ENCODE results near the gene PPP2R3B. TPM values are rescaled to one million over a fixed set of nuclear protein-coding genes. Genes with fewer than 3 reads are reported as not detected.

PPP2R3B gene
- total RNA-seq, 1 experiment from 2014 or later, result 19.1 TPM

DNA sequence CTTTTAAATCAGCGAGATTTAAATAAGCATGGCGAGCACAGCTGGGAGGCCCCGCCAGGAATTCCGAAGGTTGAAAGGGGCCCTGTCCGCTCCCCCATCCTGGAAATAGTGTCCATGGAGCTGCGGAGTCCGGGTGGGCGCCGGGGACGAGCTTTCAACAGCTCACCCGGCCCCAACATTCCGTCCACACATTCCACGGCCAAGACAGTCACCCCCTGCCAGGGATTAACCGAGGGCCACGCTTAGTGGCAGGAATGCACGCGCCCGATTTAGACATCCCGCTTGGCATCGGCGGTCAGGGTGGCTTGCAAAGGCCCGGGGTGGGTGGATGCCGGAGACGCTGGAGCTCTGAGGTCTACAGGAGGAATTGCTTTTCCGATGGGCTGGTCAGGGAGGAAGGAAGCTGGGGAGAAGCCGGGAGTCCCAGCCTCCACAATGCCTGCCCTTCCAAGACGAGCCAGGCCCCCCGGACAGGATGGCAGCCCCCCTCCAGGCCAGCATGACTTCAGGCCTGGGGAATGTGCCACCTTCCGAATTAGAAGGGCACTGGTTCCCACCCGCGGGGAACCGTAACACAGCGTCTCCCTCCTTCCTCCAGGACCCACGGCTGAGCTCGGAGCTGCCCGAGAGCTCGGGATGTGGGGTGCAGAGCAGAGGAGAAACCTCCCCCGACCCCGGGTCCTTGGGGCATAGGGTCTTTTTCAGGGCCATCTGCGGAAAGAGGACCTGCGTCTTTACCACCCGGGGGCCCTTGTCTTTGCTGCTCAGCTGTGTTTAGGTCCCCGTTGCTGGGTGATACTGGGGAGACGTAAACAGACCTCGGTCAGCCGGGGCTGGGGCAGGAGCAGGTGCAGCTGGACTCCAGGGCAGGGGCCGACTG is 26.9 kb upstream of the PPP2R3B start:
- CTCF ChIA-PET, result no interaction called here

More for the DNA sequence above, 26.9 kb upstream of the PPP2R3B start:
- H3K4me3 ChIP-seq (replicated peaks in 1 of 2; ENCODE audit: low read depth in 1 of 2, low read length in 2 of 2), result no peak overlapping the region
- no peak overlapping the region for H3K27ac ChIP-seq (ENCODE audit: low read depth, low read length)
- no peak for ATAC-seq
- POLR2A ChIA-PET, result no interaction called here
- TF ChIP-seq, protein P1, sequence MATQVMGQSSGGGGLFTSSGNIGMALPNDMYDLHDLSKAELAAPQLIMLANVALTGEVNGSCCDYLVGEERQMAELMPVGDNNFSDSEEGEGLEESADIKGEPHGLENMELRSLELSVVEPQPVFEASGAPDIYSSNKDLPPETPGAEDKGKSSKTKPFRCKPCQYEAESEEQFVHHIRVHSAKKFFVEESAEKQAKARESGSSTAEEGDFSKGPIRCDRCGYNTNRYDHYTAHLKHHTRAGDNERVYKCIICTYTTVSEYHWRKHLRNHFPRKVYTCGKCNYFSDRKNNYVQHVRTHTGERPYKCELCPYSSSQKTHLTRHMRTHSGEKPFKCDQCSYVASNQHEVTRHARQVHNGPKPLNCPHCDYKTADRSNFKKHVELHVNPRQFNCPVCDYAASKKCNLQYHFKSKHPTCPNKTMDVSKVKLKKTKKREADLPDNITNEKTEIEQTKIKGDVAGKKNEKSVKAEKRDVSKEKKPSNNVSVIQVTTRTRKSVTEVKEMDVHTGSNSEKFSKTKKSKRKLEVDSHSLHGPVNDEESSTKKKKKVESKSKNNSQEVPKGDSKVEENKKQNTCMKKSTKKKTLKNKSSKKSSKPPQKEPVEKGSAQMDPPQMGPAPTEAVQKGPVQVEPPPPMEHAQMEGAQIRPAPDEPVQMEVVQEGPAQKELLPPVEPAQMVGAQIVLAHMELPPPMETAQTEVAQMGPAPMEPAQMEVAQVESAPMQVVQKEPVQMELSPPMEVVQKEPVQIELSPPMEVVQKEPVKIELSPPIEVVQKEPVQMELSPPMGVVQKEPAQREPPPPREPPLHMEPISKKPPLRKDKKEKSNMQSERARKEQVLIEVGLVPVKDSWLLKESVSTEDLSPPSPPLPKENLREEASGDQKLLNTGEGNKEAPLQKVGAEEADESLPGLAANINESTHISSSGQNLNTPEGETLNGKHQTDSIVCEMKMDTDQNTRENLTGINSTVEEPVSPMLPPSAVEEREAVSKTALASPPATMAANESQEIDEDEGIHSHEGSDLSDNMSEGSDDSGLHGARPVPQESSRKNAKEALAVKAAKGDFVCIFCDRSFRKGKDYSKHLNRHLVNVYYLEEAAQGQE (IDR thresholded peaks at IDR 0.05; ENCODE audit: low read depth), result no peak
- no peak for TF ChIP-seq TCF7L2 (IDR thresholded peaks at IDR 0.05; ENCODE audit: borderline replicate concordance, extremely low read depth, insufficient read depth, insufficient read length)
- H3K4me1 ChIP-seq (ENCODE audit: control insufficient read depth in 1 of 2, insufficient read depth in 2 of 2, low read length in 2 of 2), result no peaks in the 10 kb centered on the region
- H2AFZ ChIP-seq (ENCODE audit: low read depth, low read length, poor library complexity, severe bottlenecking), result no peak overlapping the region
- no peaks in the 10 kb centered on the region for H3K27me3 ChIP-seq (ENCODE audit: insufficient read depth, low read length)
- H3K9me3 ChIP-seq (ENCODE audit: control insufficient read depth in 1 of 2, insufficient read depth in 1 of 2, low read depth in 1 of 2, low read length in 2 of 2), result no peaks in the 10 kb centered on the region
- DNase-seq (ENCODE audit: low read depth, low spot score), result no peak
- intact Hi-C loops (cut with micrococcal nuclease), result no loop called here
- H4K20me1 ChIP-seq (ENCODE audit: insufficient read depth), result no peaks in the 10 kb centered on the region
- no peaks in the 10 kb centered on the region for H3K36me3 ChIP-seq (ENCODE audit: control insufficient read depth in 1 of 2, insufficient read depth in 2 of 2, low read length in 2 of 2)
- no peak overlapping the region for H3K9ac ChIP-seq (ENCODE audit: low read length)
- RAD21 ChIA-PET (ENCODE audit: low non-redundant PET in 1 of 2, low total read pairs in 2 of 2, uncharacterized antibody in 2 of 2, unreplicated experiment in 2 of 2), result no interaction called here
- H3K4me2 ChIP-seq (ENCODE audit: low read length), result no peak overlapping the region
- no peaks in the 10 kb centered on the region for H3K9me2 ChIP-seq (ENCODE audit: insufficient read depth)
- no TSS peak for BruUV-seq (replicated peaks)
- no peaks in the 10 kb centered on the region for H3K79me2 ChIP-seq (ENCODE audit: insufficient read depth, low read length)

Measured in HCT116 (cell line).